ENCODE measurements around the gene NAGS.

GRCh38 chr17:43967251-43967875 is 37.1 kb upstream of the NAGS start:
- TF ChIP-seq POLR2A (IDR thresholded peaks at IDR 0.05) = no peak
- TF ChIP-seq, protein P1, sequence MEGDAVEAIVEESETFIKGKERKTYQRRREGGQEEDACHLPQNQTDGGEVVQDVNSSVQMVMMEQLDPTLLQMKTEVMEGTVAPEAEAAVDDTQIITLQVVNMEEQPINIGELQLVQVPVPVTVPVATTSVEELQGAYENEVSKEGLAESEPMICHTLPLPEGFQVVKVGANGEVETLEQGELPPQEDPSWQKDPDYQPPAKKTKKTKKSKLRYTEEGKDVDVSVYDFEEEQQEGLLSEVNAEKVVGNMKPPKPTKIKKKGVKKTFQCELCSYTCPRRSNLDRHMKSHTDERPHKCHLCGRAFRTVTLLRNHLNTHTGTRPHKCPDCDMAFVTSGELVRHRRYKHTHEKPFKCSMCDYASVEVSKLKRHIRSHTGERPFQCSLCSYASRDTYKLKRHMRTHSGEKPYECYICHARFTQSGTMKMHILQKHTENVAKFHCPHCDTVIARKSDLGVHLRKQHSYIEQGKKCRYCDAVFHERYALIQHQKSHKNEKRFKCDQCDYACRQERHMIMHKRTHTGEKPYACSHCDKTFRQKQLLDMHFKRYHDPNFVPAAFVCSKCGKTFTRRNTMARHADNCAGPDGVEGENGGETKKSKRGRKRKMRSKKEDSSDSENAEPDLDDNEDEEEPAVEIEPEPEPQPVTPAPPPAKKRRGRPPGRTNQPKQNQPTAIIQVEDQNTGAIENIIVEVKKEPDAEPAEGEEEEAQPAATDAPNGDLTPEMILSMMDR (IDR thresholded peaks at IDR 0.05) = no peak
